GM19238 (cell line): ENCODE measurements around the gene ZNF3.

Experiments
- DNase-seq: peaks from one replicate; pipeline ENCODE4 v3.0.0; 2011; ENCODE audit warnings: low spot score; ENCODE audit not compliant: insufficient read length

Gene ZNF3

DNA sequence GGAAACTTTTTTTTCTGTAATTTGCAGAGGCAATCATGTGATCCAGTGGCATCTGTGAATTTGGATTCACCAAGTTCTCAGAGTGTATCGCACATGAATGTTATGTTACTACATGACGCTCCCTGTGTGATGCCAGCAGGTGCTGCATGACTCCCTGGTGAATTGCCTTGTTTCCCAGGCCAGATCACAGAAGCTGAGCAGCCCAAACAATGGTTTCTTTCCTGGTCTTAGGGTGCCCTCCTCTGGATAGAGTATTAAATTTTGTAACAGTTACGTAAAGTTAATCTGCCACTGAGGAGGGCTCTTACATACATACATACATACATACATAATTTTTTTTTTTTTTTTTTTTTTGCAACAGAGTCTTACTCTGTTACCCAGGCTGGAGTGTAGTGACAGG lies 28.3 kb downstream of the ZNF3 start:
- no peak for DNase-seq

DNA sequence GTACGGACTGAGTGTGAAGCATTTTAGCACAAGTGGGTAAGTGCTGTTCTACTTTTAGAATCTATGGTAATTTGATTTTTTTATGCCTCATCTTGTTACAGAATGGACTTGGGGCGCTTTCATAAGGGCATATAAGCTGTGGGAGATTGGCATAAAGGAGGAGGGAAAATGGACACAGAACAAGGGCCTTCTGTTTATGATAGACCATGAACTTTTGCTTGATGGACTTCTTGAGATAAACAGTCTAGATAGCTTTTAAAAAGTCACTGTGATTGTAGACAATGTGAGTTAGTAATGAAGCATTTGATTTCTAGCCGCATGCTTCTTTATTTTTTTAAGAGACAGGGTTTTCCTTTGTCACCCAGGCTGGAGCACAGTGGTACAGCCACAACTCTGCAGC lies 29.9 kb downstream of the ZNF3 start:
- DNase-seq = no peak

DNA sequence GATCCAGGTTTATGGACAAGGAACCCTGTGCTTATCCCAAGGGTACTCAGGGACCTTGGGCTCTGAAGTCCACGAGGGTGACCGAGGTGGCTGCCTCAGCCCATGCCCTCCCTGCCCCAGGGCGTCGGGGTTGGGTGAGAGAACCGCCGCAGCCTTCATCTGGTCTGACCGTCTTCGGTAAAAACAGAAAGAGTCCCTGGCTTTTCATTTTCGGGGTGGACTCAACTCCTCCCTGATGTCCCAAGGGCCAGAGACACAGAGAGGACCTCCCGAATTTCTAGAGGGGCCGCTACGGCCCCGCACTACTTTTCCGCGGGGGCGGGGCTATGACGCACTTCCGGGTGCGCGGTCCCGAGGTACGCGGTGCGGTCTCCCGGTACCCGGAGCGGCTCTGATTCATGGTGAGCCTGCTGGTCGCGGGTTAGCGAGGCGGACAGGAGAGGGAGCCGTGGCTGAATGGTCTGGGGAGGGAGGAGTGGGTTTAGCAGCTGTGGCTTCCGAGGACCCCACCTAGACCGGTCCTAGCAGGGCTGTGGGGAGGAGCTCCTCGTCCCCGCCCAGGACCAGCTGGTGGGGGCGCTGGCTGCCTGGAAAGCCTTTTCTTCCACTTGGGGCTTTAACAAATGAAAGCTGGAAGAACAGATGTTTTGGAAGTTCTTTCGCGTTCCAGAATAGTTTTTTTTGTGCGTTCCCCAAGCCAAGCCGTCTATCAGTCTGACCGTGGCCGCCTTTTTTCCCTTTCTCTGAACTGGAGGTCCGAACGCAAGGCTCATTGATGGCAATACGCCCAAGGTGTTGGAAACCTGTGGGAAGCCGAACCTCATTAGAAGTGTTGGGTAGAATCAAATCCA lies 31.9 kb downstream of the ZNF3 start, which contains the start of gene ZSCAN21:
ZSCAN21 (plus strand) TSS at position 334 of the 851 bp plus-strand sequence. CDS start 7,233 bp downstream, outside the sequence.
- DNase-seq = peak; percentile 87

DNA sequence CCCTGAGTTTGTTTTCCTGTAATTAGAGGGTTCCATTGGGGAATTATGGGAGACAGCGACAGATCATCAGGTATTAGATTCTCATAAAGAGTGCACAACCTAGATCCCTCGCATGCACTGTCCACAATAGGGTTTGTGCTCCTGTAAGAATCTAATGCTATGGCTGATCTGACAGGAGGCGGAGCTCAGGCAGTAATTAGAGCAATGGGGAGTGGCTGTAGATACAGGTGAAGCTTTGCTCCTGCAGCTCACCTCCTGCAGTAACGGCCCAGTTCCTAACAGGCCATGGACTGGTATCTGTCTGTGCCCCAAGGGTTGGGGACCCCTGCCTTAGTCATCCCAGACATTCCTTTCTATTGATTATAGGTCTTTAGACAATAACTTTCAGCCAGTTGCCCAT lies 32.8 kb downstream of the ZNF3 start:
- no peak for DNase-seq

DNA sequence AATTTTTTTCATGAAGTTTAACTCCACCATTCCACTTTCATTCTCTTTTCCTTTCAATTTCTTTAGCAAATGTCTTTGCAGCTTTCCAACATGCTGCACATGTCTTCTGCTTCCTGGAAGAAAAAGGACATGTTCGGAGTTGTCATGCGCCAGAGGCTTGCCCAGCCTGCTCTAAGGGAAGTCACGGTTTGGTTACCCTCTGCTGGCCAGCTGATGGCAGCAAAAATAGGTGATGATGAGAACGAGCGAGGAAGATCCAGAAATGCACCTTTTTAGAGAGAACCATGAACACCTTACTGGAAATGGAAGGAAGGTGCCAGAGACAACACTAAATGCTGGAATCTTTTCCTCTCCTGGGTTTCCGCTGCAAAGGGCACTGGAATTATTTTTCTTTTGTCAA lies 36.8 kb downstream of the ZNF3 start:
- no peak for DNase-seq

DNA sequence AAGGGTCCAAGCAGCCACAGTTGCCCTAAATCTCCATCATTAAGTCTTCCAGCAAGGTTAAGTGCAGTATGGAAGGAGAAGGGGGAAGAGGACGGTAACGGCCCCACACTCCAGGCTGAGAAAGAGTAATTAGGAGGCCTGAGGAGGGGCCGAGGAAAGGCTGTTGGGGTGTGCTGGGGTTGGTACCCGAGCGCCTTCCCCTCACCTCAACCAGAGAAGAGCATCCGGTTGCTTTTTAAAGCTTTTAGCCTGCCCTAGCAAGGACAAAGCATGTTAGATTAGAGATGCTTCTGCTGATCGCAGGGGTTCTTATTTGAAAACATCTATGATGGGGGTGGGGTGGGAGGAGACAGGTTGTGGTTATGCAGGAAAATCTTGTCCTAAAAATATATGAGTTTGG lies 40.9 kb downstream of the ZNF3 start:
- no peak for DNase-seq

DNA sequence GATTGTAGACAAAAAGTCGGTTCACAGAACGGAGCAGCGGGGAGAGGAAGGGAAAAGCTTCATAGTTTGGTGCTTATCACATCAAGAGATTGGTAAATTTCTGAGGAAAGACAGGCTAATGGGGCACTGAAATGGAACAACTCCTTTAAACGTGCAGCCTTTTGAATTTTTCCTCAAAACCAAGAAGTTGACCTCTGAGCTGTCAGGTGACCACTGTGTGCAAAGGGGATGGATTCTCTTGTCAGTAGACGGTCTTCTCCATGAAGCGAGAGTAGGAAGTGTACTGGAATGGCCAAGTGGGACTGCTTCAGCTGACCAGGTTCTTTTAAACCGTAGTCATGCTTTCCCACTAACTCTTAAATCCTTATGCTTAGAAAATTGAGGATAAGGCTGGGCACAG lies 43.2 kb downstream of the ZNF3 start:
- no peak for DNase-seq

DNA sequence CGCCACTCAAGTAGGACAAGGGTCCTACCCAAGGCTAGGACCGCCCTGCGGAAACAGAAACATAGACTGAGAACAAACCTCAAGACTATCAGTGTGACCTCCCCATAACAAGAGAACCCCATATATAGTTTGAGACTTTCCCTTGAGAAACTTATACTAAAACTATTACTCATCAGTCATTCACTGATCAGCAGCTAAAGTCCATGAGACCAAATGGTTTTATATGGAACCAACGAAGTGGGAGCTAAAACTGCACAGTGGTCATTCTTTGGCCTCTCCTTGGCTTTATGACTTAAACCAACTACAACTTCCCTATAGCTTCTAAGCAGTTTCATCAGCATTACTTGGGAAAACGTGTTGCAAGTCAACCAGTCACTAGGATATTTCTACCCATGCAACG lies 45.6 kb downstream of the ZNF3 start:
- no peak for DNase-seq

DNA sequence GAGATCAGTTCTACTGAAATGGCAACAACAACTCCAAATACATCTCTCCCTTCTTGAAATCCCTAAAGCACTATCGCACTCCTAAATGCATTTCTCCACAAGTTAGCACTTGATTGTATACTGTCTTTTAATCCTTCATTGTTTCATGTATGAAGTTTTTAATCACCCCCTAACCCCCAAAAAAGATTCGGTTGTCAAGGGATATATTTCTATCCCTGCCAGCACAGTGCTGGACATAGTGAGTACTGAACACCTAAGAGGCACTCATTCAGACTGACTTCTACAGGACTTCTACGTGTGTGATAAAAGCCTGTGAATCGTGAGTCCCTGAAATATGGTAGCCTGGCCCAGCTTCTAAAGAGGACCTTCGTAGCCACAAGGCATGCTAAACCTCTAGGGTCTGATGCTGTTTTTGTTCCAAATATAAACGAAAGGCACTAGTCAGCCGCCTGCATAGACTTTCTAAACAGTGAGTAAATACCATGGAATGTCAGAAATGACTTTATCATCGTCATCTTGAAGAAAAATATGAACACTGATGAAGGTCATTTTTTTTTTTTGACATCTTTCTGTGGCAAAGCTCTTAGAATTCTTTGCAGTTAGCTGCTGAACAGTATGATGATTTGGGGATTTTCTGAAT lies 46.5 kb downstream of the ZNF3 start:
- no peak for DNase-seq

DNA sequence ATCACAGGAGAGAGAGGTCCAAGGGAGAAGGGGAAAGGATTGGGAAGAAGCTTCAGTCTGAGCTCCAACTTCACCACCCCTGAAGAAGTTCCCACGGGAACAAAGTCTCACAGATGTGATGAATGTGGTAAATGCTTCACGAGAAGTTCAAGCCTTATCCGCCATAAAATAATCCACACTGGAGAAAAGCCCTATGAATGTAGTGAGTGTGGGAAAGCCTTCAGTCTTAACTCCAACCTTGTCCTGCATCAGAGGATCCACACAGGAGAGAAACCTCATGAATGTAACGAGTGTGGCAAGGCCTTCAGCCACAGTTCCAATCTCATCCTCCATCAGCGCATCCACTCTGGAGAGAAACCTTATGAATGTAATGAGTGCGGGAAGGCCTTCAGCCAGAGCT lies 48.0 kb downstream of the ZNF3 start:
- DNase-seq = no peak

DNA sequence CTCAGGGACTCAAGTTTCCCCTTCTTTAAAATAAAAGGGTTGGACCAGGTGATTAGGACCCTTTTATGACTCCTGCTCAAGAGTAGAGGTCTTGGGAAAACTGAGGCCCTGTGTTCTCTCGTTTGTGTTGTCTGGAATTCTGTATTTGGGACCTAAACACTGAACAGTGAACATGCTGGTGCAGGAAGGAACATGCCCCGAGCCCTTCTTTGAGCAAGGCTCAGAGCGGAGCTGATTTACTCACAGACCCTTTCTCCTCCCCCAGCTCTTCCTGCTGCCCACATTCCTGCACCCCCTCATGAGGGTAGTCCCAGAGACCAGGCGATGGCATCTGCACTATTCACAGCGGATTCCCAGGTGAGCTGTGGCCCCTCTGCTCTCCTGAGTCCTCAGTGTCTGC lies 51.9 kb downstream of the ZNF3 start:
- DNase-seq = no peak

DNA sequence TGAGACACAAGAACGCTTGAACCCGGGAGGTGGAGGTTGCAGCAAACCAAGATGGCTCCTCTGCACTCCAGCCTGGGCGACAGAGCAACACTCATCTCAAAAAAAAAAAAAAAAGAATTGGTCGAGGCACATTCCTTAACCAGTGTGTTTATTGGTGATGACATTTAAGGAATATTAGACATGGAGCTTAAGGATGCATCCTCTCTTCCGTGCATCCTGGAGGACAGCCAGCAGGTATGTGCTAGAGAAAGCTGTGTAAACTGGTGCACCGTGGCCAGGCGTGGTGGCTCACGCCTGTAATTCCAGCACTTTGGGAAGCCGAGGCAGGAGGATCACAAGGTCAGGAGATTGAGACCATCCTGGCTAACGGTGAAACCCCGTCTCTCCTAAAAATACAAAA lies 54.3 kb downstream of the ZNF3 start:
- no peak for DNase-seq

DNA sequence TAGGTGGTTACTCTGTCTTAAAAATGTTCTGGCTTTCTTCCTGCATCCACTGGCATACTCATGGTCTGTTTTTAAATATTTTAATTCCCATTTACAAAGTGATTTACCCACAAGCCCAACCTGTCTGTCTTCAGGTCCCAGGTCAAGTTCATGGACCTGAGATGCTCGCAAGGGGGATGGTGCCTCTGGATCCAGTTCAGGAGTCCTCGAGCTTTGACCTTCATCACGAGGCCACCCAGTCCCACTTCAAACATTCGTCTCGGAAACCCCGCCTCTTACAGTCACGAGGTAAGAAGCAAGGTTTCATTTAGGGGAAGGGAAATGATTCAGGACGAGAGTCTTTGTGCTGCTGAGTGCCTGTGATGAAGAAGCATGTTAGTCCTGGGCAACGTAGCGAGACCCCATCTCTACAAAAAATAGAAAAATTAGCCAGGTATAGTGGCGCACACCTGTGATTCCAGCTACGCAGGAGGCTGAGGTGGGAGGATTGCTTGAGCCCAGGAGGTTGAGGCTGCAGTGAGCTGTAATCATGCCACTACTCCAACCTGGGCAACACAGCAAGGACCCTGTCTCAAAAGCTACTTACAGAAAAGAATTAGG lies 57.4 kb downstream of the ZNF3 start:
- DNase-seq = no peak

DNA sequence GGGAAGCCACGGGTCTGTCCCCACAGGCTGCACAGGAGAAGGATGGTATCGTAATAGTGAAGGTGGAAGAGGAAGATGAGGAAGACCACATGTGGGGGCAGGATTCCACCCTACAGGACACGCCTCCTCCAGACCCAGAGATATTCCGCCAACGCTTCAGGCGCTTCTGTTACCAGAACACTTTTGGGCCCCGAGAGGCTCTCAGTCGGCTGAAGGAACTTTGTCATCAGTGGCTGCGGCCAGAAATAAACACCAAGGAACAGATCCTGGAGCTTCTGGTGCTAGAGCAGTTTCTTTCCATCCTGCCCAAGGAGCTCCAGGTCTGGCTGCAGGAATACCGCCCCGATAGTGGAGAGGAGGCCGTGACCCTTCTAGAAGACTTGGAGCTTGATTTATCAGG lies 58.0 kb downstream of the ZNF3 start:
- no peak for DNase-seq

DNA sequence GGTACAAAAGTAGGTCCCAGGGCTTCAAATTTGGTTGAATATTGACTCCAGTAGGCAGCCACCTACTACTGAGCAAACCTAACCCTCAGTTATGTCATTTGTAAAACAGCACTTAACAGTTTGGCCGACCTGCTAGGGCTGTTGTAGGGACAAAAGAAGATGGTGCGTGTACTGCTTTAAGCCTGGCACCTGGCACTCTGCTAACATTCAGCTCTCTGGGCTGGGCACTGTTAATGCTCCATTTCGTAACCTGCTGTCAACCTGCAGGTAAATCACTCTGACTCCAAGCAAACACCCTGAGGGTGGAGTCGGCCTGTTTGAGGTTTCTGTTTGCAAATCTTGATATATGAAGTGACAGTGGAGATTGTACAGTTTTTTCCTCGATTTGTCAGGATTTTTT lies 58.9 kb downstream of the ZNF3 start:
- DNase-seq = no peak

DNA sequence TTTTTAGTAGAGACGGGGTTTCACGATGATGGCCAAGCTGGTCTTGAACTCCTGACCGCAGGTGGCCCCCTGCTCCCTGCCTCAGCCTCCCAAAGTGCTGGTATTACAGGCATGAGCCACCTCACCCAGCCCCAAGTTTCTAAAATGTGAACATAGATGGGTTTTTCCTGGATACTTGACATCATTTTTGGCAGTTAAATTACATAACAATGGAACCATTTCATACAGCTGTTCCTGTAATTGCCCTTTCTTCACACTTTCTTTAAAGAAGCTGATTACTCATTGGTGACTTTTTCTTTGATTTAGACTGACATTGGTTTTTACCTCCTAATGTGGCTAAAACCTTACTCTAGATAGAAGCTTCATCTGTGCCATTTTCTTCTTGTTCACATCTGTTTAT lies 60.2 kb downstream of the ZNF3 start:
- no peak for DNase-seq
